Stomach (tissue), 9 donors: ENCODE measurements around the gene MEG3. TPM values are rescaled to one million over a fixed set of nuclear protein-coding genes. Genes with fewer than 3 reads are reported as not detected.

Experiments
- DNase-seq, 2 donors: peaks; one replicate each; pipeline versions ENCODE4 v3.0.0 to v3.0.0-alpha.2; 2013 to 2019
- H3K27ac ChIP-seq, 5 donors: fragments of 200-600 bp in 4 of 5; sonication (generic) in 4 of 5; one replicate each; pipeline ENCODE4 v1.5.1; 2013 to 2019; ENCODE audit warnings: mild to moderate bottlenecking in 1 of 5, moderate library complexity in 1 of 5
- H3K27me3 ChIP-seq, 3 donors: fragments of 200-600 bp; sonication (generic); one replicate each; pipeline ENCODE4 v1.5.1; 2017 to 2019; ENCODE audit warnings: mixed run types in 1 of 3
- H3K36me3 ChIP-seq, 4 donors: fragments of 200-600 bp; sonication (generic); 1 replicate in 3 of 4; 2 replicates in 1 of 4; pipeline ENCODE4 v1.5.1; 2016 to 2019
- H3K4me1 ChIP-seq, 4 donors: fragments of 200-600 bp; sonication (generic); one replicate each; pipeline ENCODE4 v1.5.1; 2016 to 2019
- H3K4me3 ChIP-seq, 4 donors: fragments of 200-600 bp; sonication (generic) in 3 of 4; one replicate each; pipeline ENCODE4 v1.5.1; 2016 to 2019; ENCODE audit warnings: mild to moderate bottlenecking in 1 of 4
- H3K9me3 ChIP-seq, 4 donors: fragments of 200-600 bp; sonication (generic); one replicate each; pipeline ENCODE4 v1.5.1; 2016 to 2019
- CTCF ChIP-seq, 7 experiments: fragments of 450-650 bp in 4 of 7; fragments of 200-600 bp in 3 of 7; sonication (generic) in 3 of 7; IDR thresholded peaks; one replicate each; pipeline ENCODE4 v1.5.1; 2016 to 2019; ENCODE audit warnings: antibody characterized with exemption in 7 of 7, control low read depth in 2 of 7, mild to moderate bottlenecking in 1 of 7
- EP300 ChIP-seq: sonication (generic); formaldehyde crosslinking; IDR thresholded peaks from one replicate; pipeline ENCODE4 v1.6.1; 2017; ENCODE audit warnings: antibody characterized with exemption
- POLR2A ChIP-seq, 4 donors: fragments of 450-650 bp; IDR thresholded peaks; one replicate each; pipeline ENCODE4 v1.6.1; 2016; ENCODE audit warnings: antibody characterized with exemption in 4 of 4, control low read depth in 2 of 4, mild to moderate bottlenecking in 1 of 4, moderate library complexity in 1 of 4
- POLR2AphosphoS5 ChIP-seq, 3 donors: sonication (generic); formaldehyde crosslinking; IDR thresholded peaks; one replicate each; pipeline ENCODE4 v1.6.1; 2016; ENCODE audit warnings: antibody characterized with exemption in 3 of 3
- WGBS, 5 donors: extraction: QIAGEN DNeasy Blood & Tissue Kit in 3 of 5; methylation state at CpG; one replicate each; pipeline versions ENCODE4 v1.1.5 to v1.1.7; 2013 to 2018; 5-methylcytosine and 5-hydroxymethylcytosine counted together
- intact Hi-C: fragments of 100-400 bp; cut with DNase I; formaldehyde crosslinking; loops from one replicate; pipeline ENCODE4 v1.15.1; 2023; ENCODE audit warnings: low total_unique reads
- polyA plus RNA-seq, 3 donors: library from polyadenylated mRNA; stranded (reverse); fragments of 200-250 nt; gene quantifications; one replicate each; pipeline ENCODE4 v1.2.3, GENCODE V29; 2013
- total RNA-seq, 5 donors: library from RNA; depleted of rRNA; stranded (reverse); fragments of >200 nt; gene quantifications; one replicate each; pipeline versions ENCODE4 v1.1.0 to v1.2.3, GENCODE V29; 2014 to 2016
- donor health status: healthy with polysubstance abuse.
- donor health status: Bipolar disorder and iron deficiency.
- donor health status: healthy.

The MEG3 gene
- total and polyA plus RNA-seq, 8 donors = 13.4 to 390 (median 99.2) TPM

GRCh38 chr14:100891051-100891450 lies 65.1 kb downstream of the MEG3 start:
- TF ChIP-seq CTCF (IDR thresholded peaks at IDR 0.05) = no peak
- TF ChIP-seq POLR2A (IDR thresholded peaks at IDR 0.05) = no peak
- no peak for TF ChIP-seq POLR2AphosphoS5 (IDR thresholded peaks at IDR 0.05)
- no peak for TF ChIP-seq EP300
- peak in 1 of 2 donors; percentile 9 for DNase-seq

GRCh38 chr14:100891501-100892445 lies 65.9 kb downstream of the MEG3 start:
- intact Hi-C loops = no loop called here
- 83 to 90% (median 88%) methylated on average over 3 to 13 of the region's 13 CpGs for WGBS, 5 donors
- Histone ChIP-seq H3K4me3 (no peak overlapping the region), H3K36me3 (no peaks in the 10 kb centered on the region), H3K9me3 (no peaks in the 10 kb centered on the region), H3K27ac (no peak overlapping the region), H3K4me1 (peaks cover 0 to 5% (median 0%) of the 10 kb centered on the region in 4 donors), H3K27me3 (peaks cover 0 to 44% (median 6%) of the 10 kb centered on the region in 3 donors)
- DNase-seq = peak in 1 of 2 donors; percentile 20
- TF ChIP-seq CTCF (IDR thresholded peaks at IDR 0.05) (no peak), POLR2AphosphoS5 (IDR thresholded peaks at IDR 0.05) (no peak), EP300 (no peak), POLR2A (IDR thresholded peaks at IDR 0.05) (no peak)

More at GRCh38 chr14:100891051-100891450, 65.1 kb downstream of the MEG3 start:
- H3K4me1 ChIP-seq = peaks cover 0 to 5% (median 0%) of the 10 kb centered on the region in 4 donors
- intact Hi-C loops = no loop called here
- H3K27me3 ChIP-seq = peaks cover 0 to 37% (median 0%) of the 10 kb centered on the region in 3 donors
- no peak overlapping the region for H3K27ac ChIP-seq
- WGBS, 5 donors = 70 to 88% (median 85%) methylated on average over 10 of the region's 10 CpGs
- H3K4me3 ChIP-seq = no peak overlapping the region
- no peaks in the 10 kb centered on the region for H3K9me3 ChIP-seq
- no peaks in the 10 kb centered on the region for H3K36me3 ChIP-seq

GRCh38 chr14:100892496-100893227 lies 66.7 kb downstream of the MEG3 start:
- H3K4me1 ChIP-seq = peaks cover 0 to 4% (median 0%) of the 10 kb centered on the region in 4 donors
- no peak overlapping the region for H3K27ac ChIP-seq
- WGBS, 5 donors = 79 to 86% (median 83%) methylated on average over 16 to 17 of the region's 17 CpGs
- TF ChIP-seq POLR2AphosphoS5 (IDR thresholded peaks at IDR 0.05) (no peak), POLR2A (IDR thresholded peaks at IDR 0.05) (no peak), CTCF (IDR thresholded peaks at IDR 0.05) (no peak), EP300 (no peak)
- H3K27me3 ChIP-seq = peaks cover 0 to 48% (median 8%) of the 10 kb centered on the region in 3 donors
- H3K36me3 ChIP-seq = no peaks in the 10 kb centered on the region
- intact Hi-C loops = no loop called here
- peak in 1 of 2 donors; percentile 20 for DNase-seq
- H3K9me3 ChIP-seq = no peaks in the 10 kb centered on the region
- H3K4me3 ChIP-seq = no peak overlapping the region

- Histone ChIP-seq H3K4me1 (no peaks in the 10 kb centered on the region), H3K27ac (no peak overlapping the region), H3K27me3 (peaks cover 0 to 48% (median 8%) of the 10 kb centered on the region in 3 donors), H3K9me3 (no peaks in the 10 kb centered on the region), H3K4me3 (no peak overlapping the region), H3K36me3 (no peaks in the 10 kb centered on the region)
- WGBS, 5 donors = 64 to 83% (median 74%) methylated on average over 8 of the region's 8 CpGs
- no peak for TF ChIP-seq POLR2AphosphoS5 (IDR thresholded peaks at IDR 0.05)
- TF ChIP-seq EP300 = no peak
- TF ChIP-seq CTCF (IDR thresholded peaks at IDR 0.05) = no peak
- no peak for TF ChIP-seq POLR2A (IDR thresholded peaks at IDR 0.05)
- intact Hi-C loops = no loop called here
- DNase-seq = no peak
Measured at GRCh38 chr14:100893228-100893601, 67.3 kb downstream of the MEG3 start.
